Midbrain (tissue), 1 donor: ENCODE results near the gene KRTAP5-2.

Experiments
- DNase-seq: peaks from one replicate; lab custom pipeline; 2025; lab: John Stamatoyannopoulos, UW

Gene KRTAP5-2

DNA sequence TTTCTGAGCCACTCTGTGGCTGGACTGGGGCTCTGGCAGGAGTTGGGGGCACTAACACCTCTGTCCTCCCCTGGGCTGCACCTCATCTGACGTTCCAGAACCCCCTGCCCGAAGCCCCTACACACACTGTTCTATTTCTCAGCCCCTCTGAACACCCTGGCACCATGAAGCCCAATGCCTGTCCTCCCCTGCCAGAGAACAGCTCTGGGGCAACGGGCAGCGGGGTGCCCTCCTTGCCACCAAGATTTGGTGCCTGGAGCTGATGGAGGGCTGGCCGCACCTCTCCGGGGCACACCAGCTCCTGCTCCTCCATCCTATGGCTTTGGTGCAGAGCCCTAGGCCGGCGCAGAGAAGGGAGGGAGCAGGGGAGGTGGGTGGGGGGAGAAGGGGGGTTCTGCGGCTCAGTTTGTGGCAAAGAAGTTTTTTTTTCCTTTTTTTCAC is 42.4 kb downstream of the KRTAP5-2 start:
- DNase-seq = no peak

DNA sequence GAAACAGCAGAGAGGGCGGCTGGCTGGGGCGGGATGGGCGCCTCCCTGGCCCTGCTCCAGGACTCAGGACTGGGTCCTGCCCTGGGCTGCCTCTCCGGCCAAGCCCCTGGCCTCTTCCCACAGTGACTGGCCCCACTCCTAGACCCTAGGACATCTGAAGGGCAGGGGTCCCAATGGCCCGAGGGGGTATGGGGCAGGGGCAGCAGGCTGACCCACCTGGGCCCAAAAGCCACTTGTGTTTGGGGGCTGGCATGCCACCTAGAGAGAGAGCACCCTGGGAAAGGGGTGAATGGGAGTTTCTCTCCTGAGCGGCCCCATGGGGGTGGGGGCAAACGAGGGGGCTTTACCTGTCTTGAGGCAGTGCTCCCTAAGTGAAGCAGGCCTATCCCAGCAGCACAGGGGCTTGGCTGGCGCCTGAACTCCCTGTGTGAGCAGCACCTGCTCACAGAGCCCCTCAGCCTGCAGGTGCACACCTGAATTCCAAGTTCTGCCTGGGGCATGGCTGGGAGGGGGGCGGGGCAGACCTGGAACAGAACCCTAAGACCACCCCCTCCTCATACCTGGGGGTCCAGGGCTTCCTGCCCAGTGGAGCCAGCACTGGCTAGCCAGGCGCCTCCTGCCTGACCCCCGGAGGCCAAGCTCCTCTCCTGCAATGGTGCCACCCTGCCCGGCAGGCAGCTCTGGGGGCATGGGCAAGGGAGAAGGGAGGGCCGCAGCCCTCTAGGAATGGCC is 42.9 kb downstream of the KRTAP5-2 start:
- DNase-seq = no peak

DNA sequence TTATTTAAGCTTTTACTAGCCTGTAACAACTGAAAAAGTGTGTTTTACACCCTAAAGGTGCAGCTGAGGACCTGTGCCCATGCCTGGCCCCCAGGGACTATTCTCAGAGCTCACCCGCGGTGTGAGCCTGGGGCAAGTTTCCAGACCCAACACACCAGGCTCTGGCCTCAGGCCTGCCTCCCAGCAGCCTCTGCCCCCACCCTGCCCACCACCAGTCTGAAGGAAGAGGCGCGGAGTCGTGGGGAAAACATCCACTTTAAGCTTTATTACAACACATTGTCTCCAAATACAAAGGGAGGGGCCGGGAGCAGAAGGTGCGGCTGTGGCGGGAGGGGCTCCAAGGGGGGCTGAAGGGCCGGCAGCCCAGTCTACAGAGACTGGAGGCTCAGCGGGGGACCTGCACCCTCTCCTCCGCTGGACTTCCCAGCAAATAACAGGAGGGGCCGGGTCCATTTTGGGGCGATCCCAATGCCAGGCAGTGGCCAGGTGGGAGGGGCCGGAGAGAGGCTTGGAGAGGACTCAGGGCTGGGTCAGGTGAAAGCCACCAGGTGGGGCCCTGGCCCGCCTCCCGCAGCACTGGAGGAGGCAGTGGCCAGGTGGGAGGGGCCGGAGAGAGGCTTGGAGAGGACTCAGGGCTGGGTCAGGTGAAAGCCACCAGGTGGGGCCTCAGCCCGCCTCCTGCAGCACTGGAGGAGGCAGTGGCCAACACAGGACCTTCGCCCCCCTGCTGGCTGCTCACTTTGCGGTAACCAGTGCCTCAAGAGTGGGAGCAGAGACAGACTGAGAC is 44.1 kb downstream of the KRTAP5-2 start:
- DNase-seq = no peak

GRCh38 chr11:1549338-1550330 is 48.5 kb downstream of the KRTAP5-2 start:
- peak; percentile 63 for DNase-seq

DNA sequence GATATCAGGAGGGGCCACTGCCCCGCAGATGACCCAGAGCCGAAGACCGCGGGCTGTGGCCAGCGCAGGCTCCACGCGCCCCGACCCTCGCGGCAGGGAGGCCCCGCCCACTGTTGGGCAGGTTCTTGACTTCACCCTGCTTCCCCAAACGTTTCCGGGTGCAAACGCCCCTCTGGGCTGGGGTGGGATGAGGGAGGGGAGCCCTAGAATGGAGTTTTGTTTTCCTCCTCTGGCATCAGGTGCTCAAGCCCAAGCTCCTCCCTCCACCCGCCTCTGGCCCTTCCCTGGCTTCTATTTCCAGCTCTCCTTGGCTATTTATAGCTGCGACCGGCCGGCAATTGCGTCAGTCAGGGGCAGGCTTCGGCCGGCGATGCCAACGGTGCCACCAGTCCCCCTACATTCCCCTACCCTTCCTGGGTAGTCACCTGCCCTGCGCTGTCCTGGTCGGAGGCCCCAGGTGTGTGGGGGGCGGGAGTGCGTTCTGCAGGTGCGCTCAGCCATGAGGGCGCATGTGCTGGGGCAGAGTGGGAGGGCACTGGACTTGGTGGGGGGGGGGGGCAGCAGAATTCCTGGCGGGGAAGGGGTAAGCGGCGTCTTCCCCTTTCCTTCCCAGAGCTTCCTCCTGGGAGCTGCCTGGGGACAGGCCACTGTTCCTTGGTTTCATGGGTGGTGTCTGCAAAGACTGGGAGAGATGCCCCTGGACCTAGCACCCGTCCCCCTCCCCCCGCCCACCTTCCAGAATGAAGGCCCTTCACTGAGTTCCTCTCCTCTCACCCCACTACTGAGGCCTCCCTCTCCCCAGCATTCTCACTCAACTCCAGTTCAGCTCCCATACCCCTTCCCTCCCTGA is 49.6 kb downstream of the KRTAP5-2 start:
- peak; percentile 32 for DNase-seq

- DNase-seq = no peak
Measured at GRCh38 chr11:1547467-1548098, 50.5 kb downstream of the KRTAP5-2 start.
